Fibroblast of skin of left biceps (primary cell): ENCODE data around the gene BACH2.

ENCODE experiments used
- DNase-seq, 2 experiments: peaks; one replicate each; pipeline ENCODE4 v3.0.0-alpha.2; 2013; ENCODE audit warnings: low read depth in 2 of 2

BACH2 gene

GRCh38 chr6:90096818-90097217 lies 199.8 kb downstream of the BACH2 start:
- DNase-seq, result no peak

GRCh38 chr6:90095788-90096187 lies 200.9 kb downstream of the BACH2 start:
- DNase-seq, result no peak

GRCh38 chr6:90095145-90095544 lies 201.5 kb downstream of the BACH2 start:
- no peak for DNase-seq

GRCh38 chr6:90093558-90094073 lies 203.0 kb downstream of the BACH2 start:
- no peak for DNase-seq

- no peak for DNase-seq
Measured at GRCh38 chr6:90090866-90091265, 205.8 kb downstream of the BACH2 start.

GRCh38 chr6:90088009-90088408 lies 208.6 kb downstream of the BACH2 start:
- DNase-seq, result peak in 1 of 2 experiments; percentile 38

- peak in 1 of 2 experiments; percentile 21 for DNase-seq
Measured at GRCh38 chr6:90087106-90087833, 209.4 kb downstream of the BACH2 start.

- DNase-seq, result no peak
Measured at GRCh38 chr6:90086517-90086916, 210.1 kb downstream of the BACH2 start.

GRCh38 chr6:90083891-90084290 lies 212.8 kb downstream of the BACH2 start:
- DNase-seq, result no peak

- no peak for DNase-seq
Measured at GRCh38 chr6:90082847-90083246, 213.8 kb downstream of the BACH2 start.

GRCh38 chr6:90080876-90081481 lies 215.7 kb downstream of the BACH2 start:
- DNase-seq, result no peak

GRCh38 chr6:90079560-90080490 lies 216.8 kb downstream of the BACH2 start:
- no peak for DNase-seq

- DNase-seq, result no peak
Measured at GRCh38 chr6:90078513-90079289, 217.9 kb downstream of the BACH2 start.

- DNase-seq, result no peak
Measured at GRCh38 chr6:90076511-90077415, 219.9 kb downstream of the BACH2 start.

- DNase-seq, result no peak
Measured at GRCh38 chr6:90074161-90074850, 222.3 kb downstream of the BACH2 start.

- peak in 1 of 2 experiments; percentile 42 for DNase-seq
Measured at GRCh38 chr6:90072935-90073464, 223.6 kb downstream of the BACH2 start.

- DNase-seq, result no peak
Measured at GRCh38 chr6:90072501-90072900, 224.1 kb downstream of the BACH2 start.

GRCh38 chr6:90068703-90069523 lies 227.7 kb downstream of the BACH2 start:
- peak in 1 of 2 experiments; percentile 15 for DNase-seq
